Urinary bladder (tissue), 4 donors: ENCODE results near the gene TRIM24. TPM values are rescaled to one million over a fixed set of nuclear protein-coding genes. Genes with fewer than 3 reads are reported as not detected.
"Not testable (repeated sequence)": the region's sequence is repeated elsewhere in the genome, so short reads cannot be mapped to it uniquely, and the experiment has no call there.

Experiments used
- DNase-seq: peaks from one replicate; pipeline ENCODE4 v3.0.0-alpha.2; 2015; ENCODE audit errors: extremely low spot score
- H3K27ac ChIP-seq: one replicate; pipeline ENCODE4 v1.5.1; 2013; ENCODE audit warnings: low read depth, mild to moderate bottlenecking, moderate library complexity
- H3K36me3 ChIP-seq: one replicate; pipeline ENCODE4 v1.6.1; 2013; ENCODE audit warnings: mild to moderate bottlenecking, moderate library complexity; ENCODE audit not compliant: insufficient read depth
- H3K4me1 ChIP-seq: one replicate; pipeline ENCODE4 v1.6.1; 2013; ENCODE audit warnings: mild to moderate bottlenecking, moderate library complexity; ENCODE audit not compliant: insufficient read depth
- H3K4me3 ChIP-seq: one replicate; pipeline ENCODE4 v1.5.1; 2013; ENCODE audit warnings: low read depth, low read length
- WGBS: extraction: QIAGEN DNeasy Blood & Tissue Kit; methylation state at CpG from one replicate; pipeline ENCODE4 v1.1.7; 2013; 5-methylcytosine and 5-hydroxymethylcytosine counted together
- polyA plus RNA-seq: library from polyadenylated mRNA; stranded (reverse); fragments of 200-250 nt; gene quantifications from one replicate; pipeline ENCODE4 v1.2.3, GENCODE V29; 2013
- total RNA-seq: library from RNA; depleted of rRNA; stranded (reverse); fragments of >200 nt; gene quantifications from one replicate; pipeline ENCODE4 v1.2.3, GENCODE V29; 2014
- donor health status: healthy with polysubstance abuse.
- donor health status: healthy.

TRIM24 gene
- total and polyA plus RNA-seq, 2 donors: 9.8 to 28.0 TPM

GRCh38 chr7:138493535-138493934, 33.5 kb downstream of the TRIM24 start:
- WGBS: 84% methylated on average over 3 of the region's 3 CpGs
- Histone ChIP-seq H3K27ac (no peak overlapping the region), H3K4me3 (no peak overlapping the region), H3K36me3 (no peaks in the 10 kb centered on the region), H3K4me1 (no peaks in the 10 kb centered on the region)
- no peak for DNase-seq

GRCh38 chr7:138495485-138495884, 35.4 kb downstream of the TRIM24 start:
- H3K4me1 ChIP-seq: no peaks in the 10 kb centered on the region
- no peak for DNase-seq
- H3K4me3 ChIP-seq: no peak overlapping the region
- WGBS: 99% methylated on average over 1 of the region's 1 CpG
- H3K27ac ChIP-seq: no peak overlapping the region
- H3K36me3 ChIP-seq: no peaks in the 10 kb centered on the region

GRCh38 chr7:138499340-138499739, 39.3 kb downstream of the TRIM24 start:
- 85% methylated on average over 3 of the region's 3 CpGs for WGBS
- Histone ChIP-seq H3K36me3 (no peaks in the 10 kb centered on the region), H3K4me1 (no peaks in the 10 kb centered on the region), H3K27ac (no peak overlapping the region), H3K4me3 (no peak overlapping the region)
- DNase-seq: no peak

DNA sequence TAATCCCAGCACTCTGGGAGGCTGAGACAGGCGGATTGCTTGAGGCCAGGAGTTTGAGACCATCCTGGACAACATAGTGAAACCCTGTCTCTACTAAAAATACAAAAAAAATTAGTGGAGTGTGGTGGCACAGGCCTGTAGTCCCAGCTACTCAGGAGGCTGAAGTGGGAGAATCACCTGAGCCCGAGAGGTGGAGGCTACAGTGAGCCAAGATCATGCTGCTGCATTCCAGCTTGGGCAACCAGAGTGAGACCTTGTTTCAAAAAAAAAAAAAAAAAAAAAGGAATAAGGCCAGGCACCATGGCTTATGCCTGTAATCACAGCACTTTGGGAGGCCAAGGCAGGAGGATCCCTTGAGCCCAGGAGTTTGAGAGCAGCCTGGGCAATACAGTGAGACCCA, 40.2 kb downstream of the TRIM24 start:
- WGBS: 100% methylated on average over 2 of the region's 2 CpGs
- not testable (repeated sequence) for H3K4me1 ChIP-seq, DNase-seq, H3K27ac ChIP-seq, H3K36me3 ChIP-seq, H3K4me3 ChIP-seq

DNA sequence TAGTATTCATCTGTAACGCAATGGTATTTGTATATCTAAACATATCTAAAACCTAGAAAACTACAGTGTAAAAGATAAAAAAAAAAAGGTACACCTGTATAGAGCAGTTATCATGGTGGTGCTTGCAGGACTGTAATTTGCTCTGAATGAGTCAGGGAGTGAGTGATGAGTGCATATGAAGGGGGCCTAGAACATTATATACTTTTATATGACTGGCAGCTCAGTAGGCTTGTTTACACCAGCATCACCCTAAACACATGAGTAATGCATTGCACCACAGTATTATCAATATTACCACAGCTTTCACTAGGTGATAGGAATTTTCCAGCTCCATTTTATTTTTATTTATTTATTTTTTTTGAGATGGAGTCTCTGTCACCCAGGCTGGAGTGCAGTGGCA, 40.8 kb downstream of the TRIM24 start:
- no peak for DNase-seq
- H3K4me1 ChIP-seq: no peaks in the 10 kb centered on the region
- WGBS: 74% methylated on average over 1 of the region's 1 CpG

GRCh38 chr7:138502023-138502767, 42.1 kb downstream of the TRIM24 start:
- H3K4me1 ChIP-seq: no peaks in the 10 kb centered on the region
- DNase-seq: no peak
- 84% methylated on average over 4 of the region's 4 CpGs for WGBS
- H3K4me3 ChIP-seq: no peak overlapping the region
- no peaks in the 10 kb centered on the region for H3K36me3 ChIP-seq
- no peak overlapping the region for H3K27ac ChIP-seq

More for the DNA sequence above, 40.8 kb downstream of the TRIM24 start:
- H3K27ac ChIP-seq: no peak overlapping the region
- no peak overlapping the region for H3K4me3 ChIP-seq
- no peaks in the 10 kb centered on the region for H3K36me3 ChIP-seq

- H3K4me1 ChIP-seq: no peaks in the 10 kb centered on the region
- WGBS: 94% methylated on average over 2 of the region's 2 CpGs
- H3K4me3 ChIP-seq: no peak overlapping the region
- H3K36me3 ChIP-seq: no peaks in the 10 kb centered on the region
- no peak for DNase-seq
- H3K27ac ChIP-seq: no peak overlapping the region
Measured at GRCh38 chr7:138505361-138505873, 45.4 kb downstream of the TRIM24 start.

GRCh38 chr7:138506764-138507163, 46.7 kb downstream of the TRIM24 start:
- no peak overlapping the region for H3K27ac ChIP-seq
- no peak for DNase-seq

DNA sequence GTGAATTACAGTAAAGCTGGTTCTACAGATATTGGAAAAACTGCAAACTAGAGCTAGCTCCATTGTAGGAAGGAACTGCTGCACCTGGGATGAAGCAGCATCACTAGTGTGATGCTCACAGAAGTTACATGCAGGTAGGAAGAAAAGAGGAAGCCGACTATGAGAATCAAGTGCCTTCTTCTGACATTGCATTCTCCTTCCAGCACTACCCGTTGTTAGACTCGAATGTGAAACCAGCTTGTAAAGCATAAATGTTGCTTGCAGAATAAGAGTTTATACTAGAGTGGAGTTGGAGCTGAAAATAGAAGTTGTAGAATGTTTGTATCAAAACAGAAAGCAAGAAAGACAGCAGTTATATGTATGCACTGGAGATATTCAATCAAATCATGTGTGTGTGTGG, 49.9 kb downstream of the TRIM24 start:
- H3K4me1 ChIP-seq: no peaks in the 10 kb centered on the region
- H3K36me3 ChIP-seq: no peaks in the 10 kb centered on the region
- no peak for DNase-seq
- WGBS: 74% methylated on average over 3 of the region's 3 CpGs
- no peak overlapping the region for H3K4me3 ChIP-seq
- H3K27ac ChIP-seq: no peak overlapping the region

More at GRCh38 chr7:138506764-138507163, 46.7 kb downstream of the TRIM24 start:
- no peaks in the 10 kb centered on the region for H3K4me1 ChIP-seq
- 0% methylated on average over 1 of the region's 1 CpG for WGBS
- no peak overlapping the region for H3K4me3 ChIP-seq
- no peaks in the 10 kb centered on the region for H3K36me3 ChIP-seq

- no peak for DNase-seq
- H3K27ac ChIP-seq: no peak overlapping the region
- peaks cover 1% of the 10 kb centered on the region for H3K36me3 ChIP-seq
- H3K4me1 ChIP-seq: no peaks in the 10 kb centered on the region
- no peak overlapping the region for H3K4me3 ChIP-seq
- WGBS: 98% methylated on average over 3 of the region's 3 CpGs
Measured at GRCh38 chr7:138512092-138512858, 52.2 kb downstream of the TRIM24 start.

DNA sequence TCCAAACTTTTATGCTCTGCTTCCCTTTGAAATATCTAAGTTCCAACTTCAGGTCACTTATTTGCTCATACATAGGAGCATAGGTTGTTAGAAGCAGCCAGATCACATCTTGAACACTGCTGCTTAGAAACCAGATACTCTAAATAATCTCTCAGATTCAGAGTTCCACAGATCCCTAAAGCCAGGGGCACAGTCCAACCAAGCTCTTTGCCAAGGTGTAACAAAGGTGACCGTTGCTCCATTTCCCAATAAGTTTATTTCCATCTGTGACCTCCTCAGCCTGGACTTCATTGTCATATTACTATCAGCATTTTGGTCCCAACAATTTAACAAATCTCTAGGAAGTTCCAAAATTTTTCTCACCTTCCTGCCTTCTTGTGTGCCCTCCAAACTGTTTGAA, 52.8 kb downstream of the TRIM24 start:
- no peaks in the 10 kb centered on the region for H3K4me1 ChIP-seq
- H3K36me3 ChIP-seq: peaks cover 1% of the 10 kb centered on the region
- 97% methylated on average over 1 of the region's 1 CpG for WGBS
- DNase-seq: no peak
- H3K27ac ChIP-seq: no peak overlapping the region
- H3K4me3 ChIP-seq: no peak overlapping the region

- Histone ChIP-seq H3K4me1 (no peaks in the 10 kb centered on the region), H3K4me3 (no peak overlapping the region), H3K36me3 (peaks cover 1% of the 10 kb centered on the region), H3K27ac (no peak overlapping the region)
- WGBS: 92% methylated on average over 4 of the region's 4 CpGs
- no peak for DNase-seq
Measured at GRCh38 chr7:138513344-138513871, 53.3 kb downstream of the TRIM24 start.

- H3K27ac ChIP-seq: no peak overlapping the region
- no peak for DNase-seq
- no peak overlapping the region for H3K4me3 ChIP-seq
- H3K36me3 ChIP-seq: peaks cover 1% of the 10 kb centered on the region
- 74% methylated on average over 1 of the region's 1 CpG for WGBS
- H3K4me1 ChIP-seq: no peaks in the 10 kb centered on the region
Measured at GRCh38 chr7:138514044-138514443, 54.0 kb downstream of the TRIM24 start.
